GM11168 (cell line): ENCODE data around the gene IQCK.

ENCODE experiments used
- in situ Hi-C: fragments of 300-500 bp; cut with MboI; formaldehyde crosslinking; loops from one replicate; pipeline ENCODE4 v1.12.0; 2022; ENCODE audit warnings: low sequenced_read_pairs; ENCODE audit not compliant: unreplicated experiment

The IQCK gene

GRCh38 chr16:19898924-19899604, 181.0 kb downstream of the IQCK start:
- in situ Hi-C loops = no loop called here

DNA sequence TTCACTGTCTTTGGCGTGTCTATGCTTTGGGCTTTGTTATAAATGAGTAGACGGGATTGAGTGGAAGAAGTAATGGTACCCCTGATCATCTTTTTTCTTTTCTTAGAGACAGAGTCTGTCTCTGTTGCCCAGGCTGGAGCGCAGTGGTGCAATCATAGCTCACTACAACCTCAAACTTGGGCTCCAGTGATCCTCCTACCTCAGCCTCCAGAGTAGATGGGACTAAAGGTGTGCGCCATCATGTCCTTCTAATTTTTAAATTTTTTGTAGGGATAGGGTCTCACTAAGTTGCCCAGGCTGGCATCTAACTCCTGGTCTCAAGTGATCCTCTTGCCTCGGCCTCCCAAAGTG, 181.5 kb downstream of the IQCK start:
- in situ Hi-C loops = no loop called here

GRCh38 chr16:19901164-19901563, 183.1 kb downstream of the IQCK start:
- in situ Hi-C loops = loop anchor here (10.0 to 25.0 kb wide), 2 partner anchors 404 to 486 kb away; no protein-coding TSS in a partner anchor

DNA sequence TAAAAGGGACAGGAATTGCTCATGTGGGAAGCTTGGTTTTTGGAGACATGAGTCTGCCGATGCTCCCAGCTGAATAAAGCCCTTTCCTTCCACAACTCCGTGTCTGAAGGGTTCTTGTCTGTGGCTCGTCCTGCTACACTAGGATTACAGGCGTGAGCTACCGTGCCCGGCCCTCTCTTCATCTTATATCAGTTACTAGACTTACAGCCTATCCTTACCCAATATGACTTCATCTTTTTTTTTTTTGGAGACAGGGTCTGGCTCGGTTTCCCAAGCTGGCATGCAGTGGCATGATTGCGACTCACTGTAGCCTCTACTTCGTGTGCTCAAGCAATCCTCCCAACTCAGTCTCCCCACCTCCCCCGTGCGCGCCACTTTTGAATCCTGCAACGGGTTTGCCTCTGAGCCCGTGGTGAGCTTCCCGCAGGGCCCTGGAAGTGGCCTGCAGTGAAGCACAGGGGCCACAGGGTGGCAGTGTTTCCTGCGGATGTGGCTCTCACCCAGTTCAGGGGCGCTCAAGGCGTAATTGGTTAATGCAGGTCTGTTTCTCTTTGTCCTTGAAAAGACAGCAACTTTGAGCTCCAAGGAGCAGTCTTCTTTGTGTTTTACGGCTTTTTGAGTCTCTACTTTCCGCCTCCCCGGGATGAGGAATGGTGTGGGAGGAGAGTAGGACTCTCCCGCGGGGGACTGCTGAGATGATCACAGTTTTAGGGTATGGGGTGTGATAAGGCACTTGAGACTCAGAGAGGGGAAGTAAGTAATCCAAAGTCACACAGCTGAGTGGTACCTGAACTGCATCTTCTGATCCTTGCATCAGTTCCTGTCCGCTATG, 189.3 kb downstream of the IQCK start:
- in situ Hi-C loops = loop anchor here (10.0 to 25.0 kb wide), 2 partner anchors 397 to 480 kb away; no protein-coding TSS in a partner anchor
